H9 (cell line): Measurements from ENCODE around the gene ALDH5A1. TPM values are rescaled to one million over a fixed set of nuclear protein-coding genes. Genes with fewer than 3 reads are reported as not detected.

ENCODE experiments used
- DNase-seq: peaks from one replicate; pipeline ENCODE4 v3.0.0-alpha.2; 2017
- H2AFZ ChIP-seq: one replicate; pipeline ENCODE4 v1.6.1; 2013; ENCODE audit warnings: mild to moderate bottlenecking, low read length, control low read depth, moderate library complexity
- H2AK5ac ChIP-seq: 2 replicates; pipeline ENCODE4 v1.6.1; 2013; ENCODE audit warnings: low read length, control low read depth, mixed read lengths; ENCODE audit not compliant: insufficient read length
- H2BK120ac ChIP-seq: one replicate; pipeline ENCODE4 v1.6.1; 2013; ENCODE audit warnings: low read depth, mild to moderate bottlenecking, low read length, control low read depth, inconsistent platforms; ENCODE audit not compliant: poor library complexity, severe bottlenecking
- H2BK12ac ChIP-seq: 2 replicates; pipeline ENCODE4 v1.6.1; 2013; ENCODE audit warnings: low read length, control low read depth, mixed read lengths, low read depth; ENCODE audit not compliant: insufficient read length
- H2BK15ac ChIP-seq: 2 replicates; pipeline ENCODE4 v1.6.1; 2013; ENCODE audit warnings: low read depth, low read length, control low read depth
- H2BK20ac ChIP-seq: one replicate; pipeline ENCODE4 v1.6.1; 2013; ENCODE audit warnings: low read depth, mild to moderate bottlenecking, low read length, control low read depth, inconsistent platforms; ENCODE audit not compliant: poor library complexity, severe bottlenecking
- H2BK5ac ChIP-seq: 2 replicates; pipeline ENCODE4 v1.6.1; 2013; ENCODE audit warnings: low read length, control low read depth, mixed read lengths; ENCODE audit not compliant: insufficient read length
- H3K14ac ChIP-seq: 2 replicates; pipeline ENCODE4 v1.6.1; 2013; ENCODE audit warnings: low read length, control low read depth; ENCODE audit not compliant: insufficient read depth
- H3K18ac ChIP-seq: 2 replicates; pipeline ENCODE4 v1.6.1; 2013; ENCODE audit warnings: low read depth, mild to moderate bottlenecking, mixed read lengths, low read length, control low read depth; ENCODE audit not compliant: insufficient read length
- H3K23ac ChIP-seq: 2 replicates; pipeline ENCODE4 v1.6.1; 2013; ENCODE audit warnings: low read length, control low read depth, mixed read lengths, low read depth; ENCODE audit not compliant: insufficient read length
- H3K23me2 ChIP-seq: 2 replicates; pipeline ENCODE4 v1.6.1; 2013; ENCODE audit warnings: low read depth, mild to moderate bottlenecking, mixed read lengths, low read length, control low read depth; ENCODE audit not compliant: insufficient read length, poor library complexity, severe bottlenecking
- H3K27ac ChIP-seq: 2 replicates; pipeline ENCODE4 v1.5.1; 2013; ENCODE audit warnings: low read length, control low read depth, mixed read lengths, low read depth; ENCODE audit not compliant: insufficient read length
- H3K27me3 ChIP-seq: 2 replicates; pipeline ENCODE4 v1.6.1; 2013; ENCODE audit warnings: low read length, control low read depth, inconsistent platforms; ENCODE audit not compliant: insufficient read depth
- H3K4ac ChIP-seq: 2 replicates; pipeline ENCODE4 v1.6.1; 2013; ENCODE audit warnings: low read depth, mild to moderate bottlenecking, control low read depth, inconsistent platforms, low read length, moderate library complexity
- H3K4me1 ChIP-seq: 2 replicates; pipeline ENCODE4 v1.6.1; 2013; ENCODE audit warnings: low read length, control low read depth, inconsistent platforms; ENCODE audit not compliant: insufficient read depth
- H3K4me2 ChIP-seq: 2 replicates; pipeline ENCODE4 v1.6.1; 2013; ENCODE audit warnings: low read length, control low read depth, mixed read lengths; ENCODE audit not compliant: insufficient read length, insufficient read depth
- H3K56ac ChIP-seq: 2 replicates; pipeline ENCODE4 v1.6.1; 2013; ENCODE audit warnings: low read depth, mild to moderate bottlenecking, mixed read lengths, low read length, control low read depth; ENCODE audit not compliant: insufficient read length
- H3K79me1 ChIP-seq: 2 replicates; pipeline ENCODE4 v1.6.1; 2013; ENCODE audit warnings: low read depth, mild to moderate bottlenecking, moderate library complexity, low read length, control low read depth, inconsistent platforms; ENCODE audit not compliant: insufficient read depth, poor library complexity, severe bottlenecking
- H3K79me2 ChIP-seq: 2 replicates; pipeline ENCODE4 v1.6.1; 2013; ENCODE audit warnings: low read length, control low read depth, inconsistent platforms; ENCODE audit not compliant: insufficient read depth
- H3K9ac ChIP-seq: 2 replicates; pipeline ENCODE4 v1.6.1; 2013; ENCODE audit warnings: low read length, control low read depth, mixed read lengths; ENCODE audit not compliant: insufficient read length; ENCODE audit errors: extremely low read depth
- H3K9me3 ChIP-seq: one replicate; pipeline ENCODE4 v1.6.1; 2013; ENCODE audit warnings: low read depth, low read length, inconsistent platforms; ENCODE audit not compliant: control insufficient read depth
- H3T11ph ChIP-seq: one replicate; pipeline ENCODE4 v1.6.1; 2013; ENCODE audit warnings: mild to moderate bottlenecking, low read length, control low read depth, inconsistent platforms
- H4K20me1 ChIP-seq: one replicate; pipeline ENCODE4 v1.6.1; 2013; ENCODE audit not compliant: control insufficient read depth, insufficient read length, insufficient read depth
- H4K5ac ChIP-seq: 2 replicates; pipeline ENCODE4 v1.6.1; 2013; ENCODE audit warnings: low read depth, mild to moderate bottlenecking, mixed read lengths, low read length, control low read depth; ENCODE audit not compliant: insufficient read length
- H4K8ac ChIP-seq: replicated peaks from 2 replicates; pipeline ENCODE4 v1.6.1; 2013; ENCODE audit warnings: low read length, control low read depth, mixed read lengths, low read depth; ENCODE audit not compliant: insufficient read length
- H4K91ac ChIP-seq: 2 replicates; pipeline ENCODE4 v1.6.1; 2013; ENCODE audit warnings: low read depth, mild to moderate bottlenecking, moderate library complexity, mixed read lengths, low read length, control low read depth; ENCODE audit not compliant: insufficient read length
- H3K27ac Mint-ChIP-seq, 3 experiments: 2 replicates in 2 of 3; 3 replicates in 1 of 3; pipeline ENCODE4 v1.8.0; 2020 to 2021; ENCODE audit warnings: mixed read lengths in 3 of 3, mild to moderate bottlenecking in 1 of 3, moderate library complexity in 1 of 3
- H3K27me3 Mint-ChIP-seq: 2 replicates; pipeline ENCODE4 v1.8.0; 2021; ENCODE audit warnings: low read depth, mild to moderate bottlenecking, moderate library complexity, mixed read lengths
- H3K36me3 Mint-ChIP-seq, 3 experiments: 2 replicates in 2 of 3; 3 replicates in 1 of 3; pipeline ENCODE4 v1.8.0; 2020 to 2021; ENCODE audit warnings: low read depth in 3 of 3, mixed read lengths in 3 of 3; ENCODE audit not compliant: insufficient read depth in 1 of 3
- H3K4me1 Mint-ChIP-seq, 2 experiments: 2 replicates each; pipeline ENCODE4 v1.8.0; 2020; ENCODE audit warnings: mixed read lengths in 2 of 2
- H3K4me3 Mint-ChIP-seq, 2 experiments: 2 replicates in 1 of 2; 3 replicates in 1 of 2; pipeline ENCODE4 v1.8.0; 2020 to 2021; ENCODE audit warnings: mild to moderate bottlenecking in 2 of 2, mixed read lengths in 2 of 2, moderate library complexity in 1 of 2
- H3K9me3 Mint-ChIP-seq, 2 experiments: 2 replicates in 1 of 2; 3 replicates in 1 of 2; pipeline ENCODE4 v1.8.0; 2020; ENCODE audit warnings: mild to moderate bottlenecking in 2 of 2, mixed read lengths in 2 of 2, moderate library complexity in 1 of 2
- CTCF ChIP-seq: fragments of 200-600 bp; sonication (generic); conservative IDR thresholded peaks from 3 replicates; pipeline ENCODE4 v1.8.0; 2021; ENCODE audit warnings: antibody characterized with exemption, mild to moderate bottlenecking
- WGBS: extraction: QIAGEN DNeasy Blood & Tissue Kit; methylation state at CpG from one replicate; pipeline ENCODE4 v1.1.7; 2013; ENCODE audit warnings: missing lambda C conversion rate, low lambda C conversion rate, mixed read lengths; ENCODE audit not compliant: insufficient read length; ENCODE audit errors: extremely low coverage; 5-methylcytosine and 5-hydroxymethylcytosine counted together
- total RNA-seq: library from RNA; stranded (reverse); gene quantifications from 2 replicates; pipeline ENCODE4 v1.2.1, GENCODE V29; 2021

Gene ALDH5A1
- total RNA-seq, 1 experiment from 2014 or later: 5.4 TPM

GRCh38 chr6:24453921-24454320 is 40.8 kb upstream of the ALDH5A1 start:
- TF ChIP-seq CTCF: no peak
- Histone ChIP-seq H3T11ph (no peak overlapping the region), H3K9ac (no peak overlapping the region), H2AK5ac (no peak overlapping the region), H3K27ac (no peak overlapping the region), H3K27me3 (no peaks in the 10 kb centered on the region), H2BK5ac (no peak overlapping the region), H3K4me2 (no peak overlapping the region), H3K4me1 (no peaks in the 10 kb centered on the region), H2AFZ (no peak overlapping the region), H3K23me2 (no peaks in the 10 kb centered on the region), H3K79me2 (no peaks in the 10 kb centered on the region), H3K18ac (no peak overlapping the region), H2BK120ac (no peak overlapping the region), H3K56ac (no peak overlapping the region), H2BK15ac (no peak overlapping the region), H3K14ac (no peak overlapping the region), H2BK20ac (no peak overlapping the region), H4K20me1 (no peaks in the 10 kb centered on the region), H4K8ac (no peak overlapping the region), H4K5ac (no peak overlapping the region), H2BK12ac (no peak overlapping the region), H3K23ac (no peak overlapping the region), H3K9me3 (no peaks in the 10 kb centered on the region), H3K4ac (no peak overlapping the region), H4K91ac (no peak overlapping the region), H3K79me1 (no peaks in the 10 kb centered on the region)
- H3K36me3 Mint-ChIP-seq: peaks cover 0 to 2% (median 0%) of the 10 kb centered on the region in 3 experiments; a peak in 2 of 7 replicates
- no peaks in the 10 kb centered on the region for H3K9me3 Mint-ChIP-seq
- no peak overlapping the region for H3K4me3 Mint-ChIP-seq
- peaks cover 3 to 4% of the 10 kb centered on the region in 2 experiments; a peak in 3 of 4 replicates for H3K4me1 Mint-ChIP-seq
- H3K27me3 Mint-ChIP-seq: no peaks in the 10 kb centered on the region
- WGBS: no CpG with 5 or more reads among the region's 10 CpGs
- DNase-seq: no peak
- H3K27ac Mint-ChIP-seq: no peak overlapping the region
